ENCODE results near the gene LRRC8D. TPM values are rescaled to one million over a fixed set of nuclear protein-coding genes. Genes with fewer than 3 reads are reported as not detected.

Gene LRRC8D
- total RNA-seq, 1 experiment from 2014 or later = 15.0 TPM

Other genes starting within 250 kb of the LRRC8D start
- gene LRRC8C, start 187.9 kb upstream of the LRRC8D start, total RNA-seq (2021; ENCODE audit: unreplicated experiment) = 8.4 TPM
- 19.3 TPM for gene ZNF326, start 174.1 kb downstream of the LRRC8D start, total RNA-seq (2021; ENCODE audit: unreplicated experiment)

All from HCT116 (cell line).